Naive thymus-derived CD8-positive, alpha-beta T cell (primary cell): ENCODE data around the gene TRPV6. TPM values are rescaled to one million over a fixed set of nuclear protein-coding genes. Genes with fewer than 3 reads are reported as not detected.

Source experiments
- ATAC-seq, 2 donors: fragments of 150-1000 bp; cut with Tn5 transposase in 1 of 2; sonication (Bioruptor Pico), chemical (Tn5 transposase) in 1 of 2; 1 replicate in 1 of 2; 2 replicates in 1 of 2; pipeline ENCODE4 v1.10.0; 2021; ENCODE audit warnings: mild to moderate bottlenecking in 2 of 2, moderate library complexity in 2 of 2
- POLR2A ChIA-PET: fragments of 350-600 bp; sonication (Branson Sonifier 250); formaldehyde crosslinking; loops from one replicate; lab custom pipeline; 2021; ENCODE audit warnings: antibody characterized with exemption; lab: Charles Lee
- DNase-seq, 10 donors: peaks; one replicate each; pipeline versions ENCODE4 v3.0.0 to v3.0.0-alpha.2; 2020 to 2022
- H3K27ac Mint-ChIP-seq, 10 donors: one replicate each; pipeline ENCODE4 v1.8.0; 2020 to 2022; ENCODE audit warnings: mild to moderate bottlenecking in 10 of 10, mixed read lengths in 10 of 10, moderate library complexity in 4 of 10, inconsistent platforms in 1 of 10
- H3K27me3 Mint-ChIP-seq, 5 donors: one replicate each; pipeline ENCODE4 v1.8.0; 2021 to 2022; ENCODE audit warnings: mixed read lengths in 5 of 5
- H3K36me3 Mint-ChIP-seq, 3 donors: one replicate each; pipeline ENCODE4 v1.8.0; 2020 to 2022; ENCODE audit warnings: mixed read lengths in 3 of 3, mild to moderate bottlenecking in 2 of 3, inconsistent platforms in 1 of 3
- H3K4me1 Mint-ChIP-seq, 4 donors: one replicate each; pipeline ENCODE4 v1.8.0; 2021 to 2022; ENCODE audit warnings: mixed read lengths in 4 of 4
- H3K4me3 Mint-ChIP-seq, 10 donors: one replicate each; pipeline ENCODE4 v1.8.0; 2020 to 2022; ENCODE audit warnings: mild to moderate bottlenecking in 10 of 10, mixed read lengths in 10 of 10, moderate library complexity in 6 of 10, inconsistent platforms in 1 of 10
- H3K9me3 Mint-ChIP-seq, 9 donors: one replicate each; pipeline ENCODE4 v1.8.0; 2020 to 2022; ENCODE audit warnings: mixed read lengths in 9 of 9, mild to moderate bottlenecking in 3 of 9, inconsistent platforms in 1 of 9, moderate library complexity in 1 of 9
- polyA plus RNA-seq, 3 donors: library from polyadenylated mRNA; unstranded; fragments of 300-500 nt; fragmentation: Illumina TruSeq; gene quantifications; one replicate each; pipeline ENCODE4 v1.2.3, GENCODE V29; 2021
- total RNA-seq, 8 experiments: library from RNA in 2 of 8; stranded (reverse) in 2 of 8; gene quantifications; one replicate each; pipeline ENCODE4 v1.2.3 and lab custom pipeline; 2021 to 2026

The TRPV6 gene
- total and polyA plus RNA-seq, 5 experiments from 2014 or later: 0.08 TPM; not detected in 4

- H3K27me3 Mint-ChIP-seq: no peaks in the 10 kb centered on the region
- no peak overlapping the region for H3K27ac Mint-ChIP-seq
- ATAC-seq (no peak), DNase-seq (no peak)
- peaks cover 0 to 5% (median 2%) of the 10 kb centered on the region in 4 donors for H3K4me1 Mint-ChIP-seq
- peaks cover 0 to 9% (median 2%) of the 10 kb centered on the region in 3 donors for H3K36me3 Mint-ChIP-seq
- no peak overlapping the region for H3K4me3 Mint-ChIP-seq
- no peaks in the 10 kb centered on the region for H3K9me3 Mint-ChIP-seq
- POLR2A ChIA-PET: interaction anchor here (1.0 kb wide), 1 partner anchor 61 kb away, joined by 3 read pairs; no protein-coding TSS in a partner anchor
Observed at GRCh38 chr7:142869434-142869833, 16.1 kb downstream of the TRPV6 start.

DNA sequence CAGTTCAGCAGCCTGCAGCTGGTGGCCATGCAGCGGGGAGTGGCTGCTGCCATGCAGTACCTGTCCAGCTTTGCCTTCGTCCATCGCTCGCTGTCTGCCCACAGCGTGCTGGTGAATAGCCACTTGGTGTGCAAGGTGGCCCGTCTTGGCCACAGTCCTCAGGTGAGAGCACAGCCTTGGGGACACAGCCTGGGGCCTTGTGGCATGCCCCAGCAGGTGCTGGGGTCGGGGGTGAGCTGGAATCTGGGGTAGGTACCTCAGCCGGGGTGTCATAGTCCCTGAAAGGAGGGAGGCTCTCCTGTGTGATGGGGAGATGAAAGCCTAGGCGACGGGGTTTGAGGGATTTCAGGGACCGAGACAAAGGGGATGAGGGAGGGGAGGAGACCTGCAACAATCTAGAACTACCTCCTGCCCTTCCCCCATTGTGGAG is 16.5 kb downstream of the TRPV6 start:
- Mint-ChIP-seq H3K27me3 (no peaks in the 10 kb centered on the region), H3K27ac (no peak overlapping the region)
- POLR2A ChIA-PET: interaction anchor here (1.0 kb wide), 1 partner anchor 60 kb away, joined by 3 read pairs; no protein-coding TSS in a partner anchor

GRCh38 chr7:142868188-142868985 is 17.2 kb downstream of the TRPV6 start:
- Mint-ChIP-seq H3K36me3 (peaks cover 0 to 19% (median 2%) of the 10 kb centered on the region in 3 donors), H3K27me3 (no peaks in the 10 kb centered on the region), H3K4me3 (no peak overlapping the region), H3K27ac (peak overlapping the region in 1 of 10 donors; percentile 27), H3K4me1 (peaks cover 0 to 5% (median under 1%) of the 10 kb centered on the region in 4 donors), H3K9me3 (no peaks in the 10 kb centered on the region)
- DNase-seq (peak in 1 of 10 donors; percentile 52), ATAC-seq (no peak)
- POLR2A ChIA-PET: interaction anchor here (1.0 kb wide), 1 partner anchor 60 kb away, joined by 3 read pairs; no protein-coding TSS in a partner anchor

More for the DNA sequence above, 16.5 kb downstream of the TRPV6 start:
- Mint-ChIP-seq H3K9me3 (no peaks in the 10 kb centered on the region), H3K4me3 (no peak overlapping the region), H3K4me1 (peaks cover 0 to 5% (median 2%) of the 10 kb centered on the region in 4 donors), H3K36me3 (peaks cover 0 to 13% (median 2%) of the 10 kb centered on the region in 3 donors)
- DNase-seq (peak in 1 of 10 donors; percentile 58), ATAC-seq (no peak)

GRCh38 chr7:142867398-142868187 is 18.0 kb downstream of the TRPV6 start:
- POLR2A ChIA-PET: interaction anchor here (2.7 kb wide), 1 partner anchor 13 kb away, joined by 18 read pairs; the partner anchor contains the start of gene EPHB6
- H3K9me3 Mint-ChIP-seq: no peaks in the 10 kb centered on the region
- H3K36me3 Mint-ChIP-seq: peaks cover 0 to 26% (median 2%) of the 10 kb centered on the region in 3 donors
- ATAC-seq (no peak), DNase-seq (no peak)
- H3K27me3 Mint-ChIP-seq: no peaks in the 10 kb centered on the region
- H3K4me1 Mint-ChIP-seq: peaks cover 0 to 5% (median 2%) of the 10 kb centered on the region in 4 donors
- H3K27ac Mint-ChIP-seq: peak overlapping the region in 1 of 10 donors; percentile 27
- no peak overlapping the region for H3K4me3 Mint-ChIP-seq

- no peaks in the 10 kb centered on the region for H3K9me3 Mint-ChIP-seq
- POLR2A ChIA-PET: interaction anchor here (2.7 kb wide), 1 partner anchor 12 kb away, joined by 18 read pairs; the partner anchor contains the start of gene EPHB6
Observed at GRCh38 chr7:142867097-142867378, 18.5 kb downstream of the TRPV6 start.

DNA sequence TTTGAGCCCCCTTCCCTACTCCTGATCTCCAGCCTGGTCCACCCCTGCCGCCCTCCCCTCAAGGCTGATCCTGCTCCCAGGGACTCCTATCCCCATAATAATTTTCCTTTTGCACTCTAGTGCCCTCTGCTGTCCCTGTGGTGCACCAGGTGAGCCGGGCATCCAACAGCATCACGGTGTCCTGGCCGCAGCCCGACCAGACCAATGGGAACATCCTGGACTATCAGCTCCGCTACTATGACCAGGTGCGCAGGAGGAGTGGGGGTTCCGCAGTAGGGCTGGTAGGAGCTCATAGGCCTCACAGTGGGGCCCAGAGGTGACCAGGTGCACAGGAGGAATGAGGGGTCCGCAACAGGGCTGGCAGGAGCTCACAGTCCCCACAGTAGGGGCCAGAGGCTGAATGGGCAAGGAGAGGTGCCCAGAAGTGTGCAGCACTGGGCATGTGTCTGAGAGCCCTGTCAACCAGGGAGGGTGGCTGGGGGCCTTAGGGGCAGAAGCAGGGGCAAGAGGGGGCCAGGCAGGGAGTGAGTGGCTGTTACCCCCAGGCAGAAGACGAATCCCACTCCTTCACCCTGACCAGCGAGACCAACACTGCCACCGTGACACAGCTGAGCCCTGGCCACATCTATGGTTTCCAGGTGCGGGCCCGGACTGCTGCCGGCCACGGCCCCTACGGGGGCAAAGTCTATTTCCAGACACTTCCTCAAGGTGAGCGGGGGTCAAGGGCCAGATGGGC is 19.0 kb downstream of the TRPV6 start:
- H3K36me3 Mint-ChIP-seq: peaks cover 0 to 26% (median 2%) of the 10 kb centered on the region in 3 donors
- DNase-seq: peak in 3 of 10 donors; percentile 7 to 63 (median 23)
- POLR2A ChIA-PET: interaction anchor here (1.0 to 2.7 kb wide), 3 partner anchors 11 to 69 kb away, joined by 3 to 18 read pairs (median 3); partner anchors contain the start of gene EPHB6
- H3K27me3 Mint-ChIP-seq: no peaks in the 10 kb centered on the region
- peaks cover 0 to 5% (median 2%) of the 10 kb centered on the region in 4 donors for H3K4me1 Mint-ChIP-seq
- ATAC-seq: no peak
- no peak overlapping the region for H3K4me3 Mint-ChIP-seq
- H3K27ac Mint-ChIP-seq: peak overlapping the region in 2 of 10 donors; percentile 60 to 71
- H3K9me3 Mint-ChIP-seq: no peaks in the 10 kb centered on the region

More at GRCh38 chr7:142867097-142867378, 18.5 kb downstream of the TRPV6 start:
- ATAC-seq: no peak
- Mint-ChIP-seq H3K4me1 (peaks cover 0 to 5% (median 2%) of the 10 kb centered on the region in 4 donors), H3K27ac (no peak overlapping the region), H3K4me3 (no peak overlapping the region), H3K36me3 (peaks cover 0 to 26% (median 2%) of the 10 kb centered on the region in 3 donors), H3K27me3 (no peaks in the 10 kb centered on the region)
- no peak for DNase-seq

GRCh38 chr7:142865766-142866165 is 19.8 kb downstream of the TRPV6 start:
- Mint-ChIP-seq H3K4me3 (no peak overlapping the region), H3K36me3 (peaks cover 0 to 26% (median 2%) of the 10 kb centered on the region in 3 donors), H3K27me3 (no peaks in the 10 kb centered on the region), H3K27ac (peak overlapping the region in 1 of 10 donors; percentile 21), H3K4me1 (peaks cover 0 to 5% (median 2%) of the 10 kb centered on the region in 4 donors), H3K9me3 (no peaks in the 10 kb centered on the region)
- POLR2A ChIA-PET: interaction anchor here (1.0 to 2.7 kb wide), 3 partner anchors 11 to 68 kb away, joined by 3 to 18 read pairs (median 3); partner anchors contain the start of gene EPHB6
- no peak for DNase-seq
- ATAC-seq: no peak

DNA sequence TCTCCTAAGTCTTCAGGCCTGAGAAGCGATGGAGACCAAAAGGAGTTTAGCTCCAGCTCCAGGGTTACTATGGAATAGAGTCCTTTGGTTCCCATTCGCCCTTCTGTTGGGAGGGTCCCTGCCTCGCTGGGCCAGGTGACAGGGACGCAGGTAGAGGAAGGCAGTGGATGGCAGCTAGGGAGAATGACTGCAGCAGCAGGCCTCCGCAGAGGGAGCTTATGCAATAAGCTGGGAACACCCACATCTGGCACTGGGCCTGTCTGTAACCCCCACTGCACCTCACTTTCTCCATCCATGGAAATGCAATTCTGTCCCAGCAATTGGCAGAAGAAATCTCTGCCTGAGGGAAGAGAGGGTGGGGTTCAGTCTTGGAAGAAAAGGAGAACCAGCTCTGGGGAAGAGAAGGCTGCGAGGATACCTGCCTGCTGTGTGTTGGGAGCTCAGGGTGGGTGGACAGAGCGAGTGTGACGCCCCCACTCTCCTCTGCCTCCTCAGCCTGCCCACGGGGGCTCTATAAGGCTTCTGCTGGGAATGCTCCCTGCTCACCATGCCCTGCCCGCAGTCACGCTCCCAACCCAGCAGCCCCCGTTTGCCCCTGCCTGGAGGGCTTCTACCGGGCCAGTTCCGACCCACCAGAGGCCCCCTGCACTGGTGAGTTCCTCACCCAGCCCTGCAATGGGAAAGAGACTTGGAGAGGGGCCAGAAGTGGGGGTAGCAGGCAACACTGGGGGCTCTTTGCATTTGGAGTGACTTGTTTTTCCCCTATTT is 20.4 kb downstream of the TRPV6 start:
- peaks cover 0 to 25% (median 2%) of the 10 kb centered on the region in 3 donors for H3K36me3 Mint-ChIP-seq
- ATAC-seq (no peak), DNase-seq (no peak)
- no peaks in the 10 kb centered on the region for H3K9me3 Mint-ChIP-seq
- H3K4me1 Mint-ChIP-seq: peaks cover 0 to 5% (median 2%) of the 10 kb centered on the region in 4 donors
- no peak overlapping the region for H3K4me3 Mint-ChIP-seq
- H3K27me3 Mint-ChIP-seq: no peaks in the 10 kb centered on the region
- POLR2A ChIA-PET: interaction anchor here (1.0 to 2.7 kb wide), 2 partner anchors 10 to 55 kb away, joined by 3 to 18 read pairs; partner anchors contain the start of gene EPHB6
- peak overlapping the region in 2 of 10 donors; percentile 32 to 48 for H3K27ac Mint-ChIP-seq

DNA sequence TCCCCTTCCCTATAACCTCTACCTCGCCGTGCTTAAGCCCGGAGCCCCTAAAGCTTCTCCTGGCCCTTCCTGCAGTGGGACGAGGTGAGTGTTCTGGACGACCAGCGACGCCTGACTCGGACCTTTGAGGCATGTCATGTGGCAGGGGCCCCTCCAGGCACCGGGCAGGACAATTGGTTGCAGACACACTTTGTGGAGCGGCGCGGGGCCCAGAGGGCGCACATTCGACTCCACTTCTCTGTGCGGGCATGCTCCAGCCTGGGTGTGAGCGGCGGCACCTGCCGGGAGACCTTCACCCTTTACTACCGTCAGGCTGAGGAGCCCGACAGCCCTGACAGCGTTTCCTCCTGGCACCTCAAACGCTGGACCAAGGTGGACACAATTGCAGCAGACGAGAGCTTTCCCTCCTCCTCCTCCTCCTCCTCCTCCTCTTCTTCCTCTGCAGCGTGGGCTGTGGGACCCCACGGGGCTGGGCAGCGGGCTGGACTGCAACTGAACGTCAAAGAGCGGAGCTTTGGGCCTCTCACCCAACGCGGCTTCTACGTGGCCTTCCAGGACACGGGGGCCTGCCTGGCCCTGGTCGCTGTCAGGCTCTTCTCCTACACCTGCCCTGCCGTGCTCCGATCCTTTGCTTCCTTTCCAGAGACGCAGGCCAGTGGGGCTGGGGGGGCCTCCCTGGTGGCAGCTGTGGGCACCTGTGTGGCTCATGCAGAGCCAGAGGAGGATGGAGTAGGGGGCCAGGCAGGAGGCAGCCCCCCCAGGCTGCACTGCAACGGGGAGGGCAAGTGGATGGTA is 21.5 kb downstream of the TRPV6 start:
- Mint-ChIP-seq H3K4me1 (peaks cover 0 to 6% (median 3%) of the 10 kb centered on the region in 4 donors), H3K36me3 (peaks cover 0 to 19% (median 0%) of the 10 kb centered on the region in 3 donors), H3K9me3 (no peaks in the 10 kb centered on the region), H3K27me3 (no peaks in the 10 kb centered on the region), H3K4me3 (no peak overlapping the region), H3K27ac (peak overlapping the region in 2 of 10 donors; percentile 22 to 36)
- no peak for DNase-seq
- POLR2A ChIA-PET: interaction anchor here (0.6 to 1.0 kb wide), 2 partner anchors 36 to 54 kb away, joined by 3 to 4 read pairs; no protein-coding TSS in a partner anchor
- ATAC-seq: no peak

- POLR2A ChIA-PET: no interaction called here
- Mint-ChIP-seq H3K27me3 (no peaks in the 10 kb centered on the region), H3K4me3 (no peak overlapping the region), H3K9me3 (no peaks in the 10 kb centered on the region), H3K27ac (peak overlapping the region in 3 of 10 donors; percentile 3 to 79 (median 57)), H3K4me1 (peaks cover 0 to 8% (median 4%) of the 10 kb centered on the region in 4 donors), H3K36me3 (peaks cover 0 to 17% (median 0%) of the 10 kb centered on the region in 3 donors)
- no peak for ATAC-seq
- no peak for DNase-seq
Observed at GRCh38 chr7:142862786-142863400, 22.7 kb downstream of the TRPV6 start.
